Measurements from ENCODE around the gene PABPN1L.

PABPN1L gene

GRCh38 chr16:88882358-88883030 lies 16.0 kb upstream of the PABPN1L start:
- DNase-seq = no peak

GRCh38 chr16:88881675-88882357 lies 15.4 kb upstream of the PABPN1L start:
- DNase-seq = no peak

GRCh38 chr16:88881007-88881615 lies 14.7 kb upstream of the PABPN1L start:
- no peak for DNase-seq

GRCh38 chr16:88880226-88881006 lies 14.0 kb upstream of the PABPN1L start:
- no peak for DNase-seq

GRCh38 chr16:88879788-88880055 lies 13.3 kb upstream of the PABPN1L start:
- DNase-seq = no peak

GRCh38 chr16:88878967-88879787 lies 12.7 kb upstream of the PABPN1L start:
- DNase-seq = no peak

- DNase-seq = no peak
Observed at GRCh38 chr16:88878356-88878755, 11.9 kb upstream of the PABPN1L start.

GRCh38 chr16:88877564-88878289 lies 11.3 kb upstream of the PABPN1L start:
- no peak for DNase-seq

GRCh38 chr16:88876942-88877526 lies 10.6 kb upstream of the PABPN1L start:
- DNase-seq = no peak

GRCh38 chr16:88875703-88876234 lies 9.3 kb upstream of the PABPN1L start:
- no peak for DNase-seq

GRCh38 chr16:88874938-88875599 lies 8.6 kb upstream of the PABPN1L start:
- no peak for DNase-seq

- no peak for DNase-seq
Observed at GRCh38 chr16:88872650-88873331, 6.3 kb upstream of the PABPN1L start.

GRCh38 chr16:88871730-88872416 lies 5.4 kb upstream of the PABPN1L start:
- no peak for DNase-seq

- DNase-seq = no peak
Observed at GRCh38 chr16:88871349-88871702, 4.9 kb upstream of the PABPN1L start.

- no peak for DNase-seq
Observed at GRCh38 chr16:88870608-88871348, 4.3 kb upstream of the PABPN1L start.

GRCh38 chr16:88869673-88869980 lies 3.2 kb upstream of the PABPN1L start:
- DNase-seq = no peak

GRCh38 chr16:88868974-88869672 lies 2.7 kb upstream of the PABPN1L start:
- no peak for DNase-seq

- no peak for DNase-seq
Observed at GRCh38 chr16:88867581-88868246, 1.3 kb upstream of the PABPN1L start.
